HFFc6 (cell line): Measurements from ENCODE around the gene HAVCR2. TPM values are rescaled to one million over a fixed set of nuclear protein-coding genes. Genes with fewer than 3 reads are reported as not detected.

ENCODE experiments used
- DNase-seq: peaks from one replicate; pipeline ENCODE4 v3.0.0-alpha.2; 2018
- H3K27ac Mint-ChIP-seq: 2 replicates; pipeline ENCODE4 v1.8.0; 2020; ENCODE audit warnings: mild to moderate bottlenecking, mixed read lengths
- H3K27me3 Mint-ChIP-seq: 2 replicates; pipeline ENCODE4 v1.8.0; 2021; ENCODE audit warnings: mild to moderate bottlenecking, moderate library complexity, mixed read lengths; ENCODE audit not compliant: insufficient read depth
- H3K36me3 Mint-ChIP-seq: 2 replicates; pipeline ENCODE4 v1.8.0; 2021; ENCODE audit warnings: low read depth, mixed read lengths
- H3K4me1 Mint-ChIP-seq: 2 replicates; pipeline ENCODE4 v1.8.0; 2020; ENCODE audit warnings: low read depth, mixed read lengths
- H3K4me3 Mint-ChIP-seq: 2 replicates; pipeline ENCODE4 v1.8.0; 2020; ENCODE audit warnings: mild to moderate bottlenecking, moderate library complexity, mixed read lengths
- H3K9me3 Mint-ChIP-seq: 2 replicates; pipeline ENCODE4 v1.8.0; 2020; ENCODE audit warnings: mild to moderate bottlenecking, mixed read lengths
- CTCF ChIP-seq: fragments of 200-600 bp; sonication (generic); IDR thresholded peaks from 2 replicates; pipeline ENCODE4 v1.5.0; 2021; ENCODE audit warnings: antibody characterized with exemption, mild to moderate bottlenecking
- total RNA-seq, 6 experiments: library from RNA; stranded (reverse); fragmentation: NEBNext Ultra II Directional; extraction: Animal tissue kit (Norgen Biotek cat#: 25700); gene quantifications; 2 replicates in 1 of 6; 3 replicates in 5 of 6; pipeline ENCODE4 v1.2.3, GENCODE V29; 2021

HAVCR2 gene
- total RNA-seq, 6 experiments from 2014 or later = 0.07 TPM; not detected in 5

DNA sequence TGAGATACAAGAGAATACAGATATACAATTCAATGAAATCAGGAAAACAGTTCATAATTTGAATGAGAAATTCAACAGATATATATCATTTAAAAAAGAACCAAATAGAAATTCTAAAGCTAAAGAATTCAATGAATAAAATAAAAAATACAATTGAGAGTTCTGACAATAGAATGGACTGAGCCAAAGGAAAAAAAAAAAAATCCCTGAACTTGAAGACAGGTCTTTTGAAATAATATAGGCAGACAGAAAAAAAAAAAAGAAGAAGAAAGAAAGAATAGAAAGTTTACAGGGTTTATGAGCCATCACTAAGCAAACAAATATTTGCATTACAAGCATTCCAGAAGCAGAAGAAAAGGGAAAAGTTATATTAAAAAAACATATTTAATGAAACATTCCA is 12.9 kb upstream of the HAVCR2 start:
- no peak for TF ChIP-seq CTCF
- Mint-ChIP-seq H3K4me1 (no peaks in the 10 kb centered on the region), H3K27me3 (no peaks in the 10 kb centered on the region), H3K4me3 (no peak overlapping the region), H3K27ac (no peak overlapping the region), H3K9me3 (peaks cover 17% of the 10 kb centered on the region; the same call in 1 of the 2 replicates), H3K36me3 (no peaks in the 10 kb centered on the region)
- no peak for DNase-seq

GRCh38 chr5:157120102-157120501 is 11.3 kb upstream of the HAVCR2 start:
- no peak for DNase-seq
- Mint-ChIP-seq H3K27me3 (no peaks in the 10 kb centered on the region), H3K27ac (no peak overlapping the region), H3K4me1 (no peaks in the 10 kb centered on the region), H3K4me3 (no peak overlapping the region), H3K36me3 (no peaks in the 10 kb centered on the region), H3K9me3 (peaks cover 17% of the 10 kb centered on the region; the same call in 1 of the 2 replicates)
- TF ChIP-seq CTCF = no peak

DNA sequence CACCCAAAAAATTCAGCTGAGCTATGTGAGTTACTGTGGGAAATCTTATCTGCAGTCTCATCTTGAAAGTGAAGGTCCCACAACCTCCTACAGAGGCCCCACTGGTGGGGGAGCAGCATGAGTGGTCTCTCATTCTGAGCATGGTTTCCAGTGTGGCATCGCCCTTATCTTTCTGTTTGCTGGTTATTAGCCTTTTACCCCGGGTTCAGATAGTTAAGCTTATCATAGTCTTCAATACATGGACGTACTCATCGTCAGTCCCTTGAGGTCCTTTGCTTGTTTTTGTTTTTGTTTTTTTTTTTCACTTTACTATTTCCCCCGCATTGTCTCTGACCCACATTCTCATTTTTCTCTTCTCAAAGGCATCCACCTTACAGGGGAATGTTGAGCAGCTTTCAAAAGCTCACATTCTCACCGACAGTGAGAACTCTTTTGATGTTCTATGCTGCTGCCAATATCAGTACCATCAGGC is 7.7 kb upstream of the HAVCR2 start:
- no peak for TF ChIP-seq CTCF

DNA sequence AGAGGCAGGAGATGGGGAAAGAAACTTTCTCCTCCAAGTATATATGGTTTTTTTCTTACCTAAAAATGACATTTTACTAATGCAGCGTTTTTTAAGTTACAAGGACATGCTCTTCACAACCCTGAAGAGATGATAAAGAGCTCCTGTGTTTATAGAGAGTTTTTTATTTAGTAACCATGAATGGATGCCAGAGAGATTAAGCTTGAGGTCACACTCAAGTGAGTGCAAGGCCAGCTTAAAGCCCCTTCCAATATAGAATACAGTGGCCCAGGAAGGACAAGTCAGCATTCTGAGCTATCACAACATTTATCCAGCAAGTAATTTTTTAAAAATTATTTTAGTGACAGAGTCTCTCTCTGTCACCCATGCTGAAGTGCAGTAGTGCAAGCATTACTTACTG is 6.7 kb upstream of the HAVCR2 start:
- no peak overlapping the region for H3K4me3 Mint-ChIP-seq
- H3K27ac Mint-ChIP-seq = no peak overlapping the region
- no peak for TF ChIP-seq CTCF
- H3K27me3 Mint-ChIP-seq = peaks cover 6% of the 10 kb centered on the region; the same call in 1 of the 2 replicates
- H3K36me3 Mint-ChIP-seq = no peaks in the 10 kb centered on the region
- DNase-seq = no peak
- no peaks in the 10 kb centered on the region for H3K9me3 Mint-ChIP-seq
- H3K4me1 Mint-ChIP-seq = no peaks in the 10 kb centered on the region

More for the DNA sequence above, 7.7 kb upstream of the HAVCR2 start:
- Mint-ChIP-seq H3K4me3 (no peak overlapping the region), H3K36me3 (no peaks in the 10 kb centered on the region), H3K27ac (no peak overlapping the region), H3K9me3 (peaks cover 8% of the 10 kb centered on the region; the same call in 1 of the 2 replicates), H3K4me1 (no peaks in the 10 kb centered on the region), H3K27me3 (no peaks in the 10 kb centered on the region)
- no peak for DNase-seq

DNA sequence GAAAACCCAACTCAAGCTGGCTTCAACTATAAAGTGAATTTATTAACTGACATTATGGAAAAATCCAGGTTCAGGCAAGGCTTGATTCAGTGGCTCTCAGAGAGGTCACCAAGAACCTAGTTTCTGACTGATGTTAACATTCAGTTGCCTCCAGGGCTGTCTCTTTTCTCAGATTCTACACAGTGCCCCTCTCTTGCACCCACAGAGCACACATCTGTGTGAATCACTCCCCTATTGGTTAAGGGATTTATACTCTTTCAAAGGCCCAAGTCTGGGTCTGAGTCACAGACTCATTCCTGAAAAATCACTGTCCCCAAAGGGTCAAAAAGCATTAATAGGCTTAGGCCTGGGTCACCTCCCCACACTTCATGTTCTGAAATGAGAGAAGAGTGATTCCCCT is 6.2 kb upstream of the HAVCR2 start:
- no peaks in the 10 kb centered on the region for H3K9me3 Mint-ChIP-seq
- peaks cover 6% of the 10 kb centered on the region; the same call in 1 of the 2 replicates for H3K27me3 Mint-ChIP-seq

More for the DNA sequence above, 6.2 kb upstream of the HAVCR2 start:
- no peak for TF ChIP-seq CTCF
- no peak for DNase-seq
- no peaks in the 10 kb centered on the region for H3K36me3 Mint-ChIP-seq
- no peaks in the 10 kb centered on the region for H3K4me1 Mint-ChIP-seq
- H3K27ac Mint-ChIP-seq = no peak overlapping the region
- no peak overlapping the region for H3K4me3 Mint-ChIP-seq
